OCI-LY7 (cell line): ENCODE data around the gene E2F7. TPM values are rescaled to one million over a fixed set of nuclear protein-coding genes. Genes with fewer than 3 reads are reported as not detected.

Experiments
- BruUV-seq: library from RNA; stranded (reverse); fragments of 400-500 nt; replicated peaks from 2 replicates; lab custom pipeline; 2021; lab: Mats Ljungman, UMichigan
- CTCF ChIA-PET: fragments of 300-600 bp; sonication (Branson Sonifier 250); formaldehyde crosslinking; loops from one replicate; lab custom pipeline; 2022; ENCODE audit warnings: antibody characterized with exemption; ENCODE audit not compliant: unreplicated experiment; lab: Charles Lee
- POLR2A ChIA-PET: fragments of 300-600 bp; sonication (Branson Sonifier 250); formaldehyde crosslinking; loops from one replicate; lab custom pipeline; 2022; ENCODE audit warnings: antibody characterized with exemption; lab: Charles Lee
- DNase-seq: peaks from one replicate; pipeline ENCODE4 v3.0.0-alpha.2; 2015; ENCODE audit warnings: low spot score
- H2AFZ ChIP-seq: fragments of 200-600 bp; sonication (generic), shearing (Covaris generic); 2 replicates; pipeline ENCODE4 v1.6.1; 2014; ENCODE audit warnings: mild to moderate bottlenecking, antibody characterized with exemption, low read length, moderate library complexity
- H3K27ac ChIP-seq: fragments of 200-600 bp; sonication (generic); 2 replicates; pipeline ENCODE4 v1.5.1; 2014; ENCODE audit warnings: mixed run types, low read depth, mild to moderate bottlenecking, moderate library complexity, low read length, inconsistent platforms; ENCODE audit not compliant: poor library complexity, severe bottlenecking
- H3K36me3 ChIP-seq: fragments of 200-600 bp; sonication (generic); 2 replicates; pipeline ENCODE4 v1.6.1; 2014; ENCODE audit warnings: mild to moderate bottlenecking, antibody characterized with exemption, low read length, moderate library complexity, mixed read lengths; ENCODE audit not compliant: insufficient read depth
- H3K4me1 ChIP-seq: fragments of 200-600 bp; sonication (generic); 2 replicates; pipeline ENCODE4 v1.5.1; 2014; ENCODE audit warnings: mild to moderate bottlenecking, low read length; ENCODE audit not compliant: insufficient read depth, poor library complexity, severe bottlenecking
- H3K4me2 ChIP-seq: fragments of 200-600 bp; sonication (generic); 2 replicates; pipeline ENCODE4 v1.6.1; 2014; ENCODE audit warnings: mild to moderate bottlenecking, low read length
- H3K4me3 ChIP-seq: fragments of 200-600 bp; sonication (generic); 2 replicates; pipeline ENCODE4 v1.5.1; 2014; ENCODE audit warnings: mild to moderate bottlenecking, low read depth, low read length; ENCODE audit not compliant: poor library complexity, severe bottlenecking
- H3K79me2 ChIP-seq: fragments of 200-600 bp; sonication (generic); 2 replicates; pipeline ENCODE4 v1.6.1; 2016; ENCODE audit warnings: low read depth, mild to moderate bottlenecking, low read length, moderate library complexity, mixed read lengths; ENCODE audit not compliant: insufficient read depth
- H3K9me2 ChIP-seq: fragments of 200-600 bp; sonication (generic); 2 replicates; pipeline ENCODE4 v1.6.1; 2016; ENCODE audit warnings: mild to moderate bottlenecking, low read length, mixed read lengths; ENCODE audit not compliant: insufficient read depth
- H3K9me3 ChIP-seq: fragments of 200-600 bp; sonication (generic); 2 replicates; pipeline ENCODE4 v1.6.1; 2014; ENCODE audit warnings: mild to moderate bottlenecking, mixed run types, low read length, mixed read lengths
- H4K20me1 ChIP-seq: fragments of 200-600 bp; sonication (generic); 2 replicates; pipeline ENCODE4 v1.6.1; 2014; ENCODE audit warnings: mild to moderate bottlenecking, antibody characterized with exemption, low read length, moderate library complexity, mixed read lengths; ENCODE audit not compliant: insufficient read depth
- CTCF ChIP-seq: fragments of 200-600 bp; sonication (generic); conservative IDR thresholded peaks from 2 replicates; pipeline ENCODE4 v1.5.1; 2014; ENCODE audit warnings: mild to moderate bottlenecking, antibody characterized with exemption, low read length, moderate library complexity, mixed read lengths
- EZH2phosphoT487 ChIP-seq: fragments of 200-600 bp; sonication (generic); IDR thresholded peaks from 2 replicates; pipeline ENCODE4 v1.6.1; 2018; ENCODE audit warnings: low read depth, borderline replicate concordance, mild to moderate bottlenecking, mixed run types, antibody characterized with exemption, low read length, moderate library complexity, mixed read lengths
- intact Hi-C: fragments of 100-400 bp; cut with micrococcal nuclease; formaldehyde crosslinking; loops from one replicate; pipeline ENCODE4 v1.10.0; 2022; ENCODE audit not compliant: unreplicated experiment
- total RNA-seq, 2 experiments: library from RNA; depleted of rRNA in 1 of 2; stranded (reverse); fragments of >200 nt in 1 of 2; shearing (Covaris generic) in 1 of 2; gene quantifications; 2 replicates each; pipeline ENCODE4 v1.2.3, GENCODE V29; 2014 to 2022

Gene E2F7
- total RNA-seq, 2 experiments from 2014 or later: 17.1 to 19.0 TPM

GRCh38 chr12:77031745-77032144 lies 33.6 kb downstream of the E2F7 start:
- no peak for TF ChIP-seq CTCF
- no peak for TF ChIP-seq EZH2phosphoT487
- CTCF ChIA-PET: interaction anchor here (0.5 kb wide), 1 partner anchor 19 kb away, joined by 4 read pairs; no protein-coding TSS in a partner anchor
- DNase-seq: no peak
- no peaks in the 10 kb centered on the region for H4K20me1 ChIP-seq
- no peaks in the 10 kb centered on the region for H3K79me2 ChIP-seq
- H2AFZ ChIP-seq: no peak overlapping the region
- no peaks in the 10 kb centered on the region for H3K9me2 ChIP-seq
- H3K4me2 ChIP-seq: no peak overlapping the region
- intact Hi-C loops: no loop called here
- no peak overlapping the region for H3K27ac ChIP-seq
- POLR2A ChIA-PET: interaction anchor here (0.6 to 1.1 kb wide), 2 partner anchors 71 to 134 kb away, joined by 3 read pairs; no protein-coding TSS in a partner anchor
- no TSS peak for BruUV-seq
- no peaks in the 10 kb centered on the region for H3K4me1 ChIP-seq
- no peak overlapping the region for H3K4me3 ChIP-seq
- H3K9me3 ChIP-seq: no peaks in the 10 kb centered on the region
- H3K36me3 ChIP-seq: peaks cover 61% of the 10 kb centered on the region

GRCh38 chr12:77025782-77026314 lies 39.5 kb downstream of the E2F7 start:
- Histone ChIP-seq H3K36me3 (peaks cover 72% of the 10 kb centered on the region), H3K4me1 (no peaks in the 10 kb centered on the region), H4K20me1 (no peaks in the 10 kb centered on the region), H3K27ac (no peak overlapping the region), H3K79me2 (no peaks in the 10 kb centered on the region), H3K4me2 (no peak overlapping the region), H3K4me3 (no peak overlapping the region), H2AFZ (no peak overlapping the region), H3K9me3 (no peaks in the 10 kb centered on the region), H3K9me2 (no peaks in the 10 kb centered on the region)
- no peak for DNase-seq
- BruUV-seq: no TSS peak
- intact Hi-C loops: no loop called here
- no peak for TF ChIP-seq CTCF
- no peak for TF ChIP-seq EZH2phosphoT487
- ChIA-PET POLR2A (interaction anchor here (0.7 kb wide), 1 partner anchor 668 kb away, joined by 3 read pairs; no protein-coding TSS in a partner anchor), CTCF (interaction anchor here (1.1 kb wide), 1 partner anchor 14 kb away, joined by 3 read pairs; no protein-coding TSS in a partner anchor)

GRCh38 chr12:77023501-77023900 lies 41.9 kb downstream of the E2F7 start:
- Histone ChIP-seq H3K9me3 (no peaks in the 10 kb centered on the region), H2AFZ (no peak overlapping the region), H3K27ac (no peak overlapping the region), H4K20me1 (no peaks in the 10 kb centered on the region), H3K79me2 (no peaks in the 10 kb centered on the region), H3K4me2 (no peak overlapping the region), H3K4me3 (no peak overlapping the region), H3K9me2 (no peaks in the 10 kb centered on the region), H3K4me1 (no peaks in the 10 kb centered on the region), H3K36me3 (peaks cover 72% of the 10 kb centered on the region)
- TF ChIP-seq CTCF (no peak), EZH2phosphoT487 (no peak)
- ChIA-PET POLR2A (no interaction called here), CTCF (no interaction called here)
- BruUV-seq: no TSS peak
- DNase-seq: no peak
- intact Hi-C loops: no loop called here
